HG03045 (cell line): ENCODE measurements around the gene STYK1.
"Not testable (repeated sequence)": the region's sequence is repeated elsewhere in the genome, so short reads cannot be mapped to it uniquely, and the experiment has no call there.

ENCODE experiments used
- ATAC-seq: cut with Tn5 transposase; IDR thresholded peaks from one replicate; pipeline ENCODE4 v1.9.1; 2021; ENCODE audit warnings: mild to moderate bottlenecking, moderate library complexity; ENCODE audit not compliant: unreplicated experiment

STYK1 gene

DNA sequence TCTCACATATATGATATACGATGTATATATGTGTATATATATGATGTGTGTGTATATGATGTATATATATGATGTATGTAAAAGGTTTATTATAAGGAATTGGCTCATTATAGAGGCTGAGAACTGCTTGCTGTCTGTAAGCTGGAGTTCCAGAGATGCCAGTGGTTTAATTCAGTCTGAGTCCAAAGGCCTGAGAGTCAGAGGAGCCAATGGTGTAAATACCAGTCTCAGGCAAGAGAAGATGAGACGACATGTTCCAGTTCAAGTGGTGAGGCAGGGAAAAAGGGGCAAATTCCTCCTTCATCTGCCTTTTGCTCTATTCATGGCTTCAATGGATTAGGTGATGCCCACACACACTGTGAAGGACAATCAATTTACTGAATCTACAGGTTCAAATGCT lies 17.1 kb upstream of the STYK1 start:
- ATAC-seq = no peak

DNA sequence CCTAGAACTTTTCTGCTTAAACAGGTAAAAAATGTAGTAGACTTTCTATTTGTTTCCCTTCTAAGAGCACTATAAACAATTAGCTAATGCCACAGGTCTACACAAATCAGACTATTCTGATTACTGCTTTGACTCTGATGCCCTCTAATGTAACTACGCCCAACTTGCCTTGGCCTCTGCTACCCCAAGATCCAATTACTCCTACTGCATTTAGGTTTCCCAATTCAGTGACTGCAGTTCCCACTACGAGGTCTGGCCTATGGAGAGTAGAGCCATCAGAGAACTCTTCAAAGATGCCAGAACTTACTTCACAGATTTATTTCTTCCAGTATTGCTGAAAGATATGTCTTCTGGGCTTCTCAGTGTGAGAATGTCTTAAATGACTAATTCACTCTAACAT lies 15.3 kb upstream of the STYK1 start:
- ATAC-seq = no peak

DNA sequence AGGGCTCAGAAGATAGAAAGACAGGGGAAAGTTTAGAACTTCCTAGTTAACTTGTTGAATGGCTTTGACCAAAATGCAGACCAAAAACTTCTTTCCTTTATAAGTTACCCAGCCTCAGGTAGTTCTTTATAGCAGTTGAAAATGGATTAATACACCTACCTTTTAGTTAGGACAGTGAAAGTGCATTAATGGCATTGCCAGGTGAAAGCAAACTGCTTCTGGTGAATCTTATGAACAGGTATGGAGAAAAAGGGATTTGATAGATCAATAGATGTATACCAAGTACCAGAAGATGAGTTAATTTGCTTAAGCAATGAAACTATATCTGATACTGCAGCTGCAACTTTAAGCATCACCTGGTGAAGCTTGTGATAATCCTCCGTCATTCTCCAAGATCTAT lies 14.2 kb upstream of the STYK1 start:
- ATAC-seq = no peak

- no peak for ATAC-seq
Observed at GRCh38 chr12:10672231-10672868, 1.5 kb downstream of the STYK1 start.

DNA sequence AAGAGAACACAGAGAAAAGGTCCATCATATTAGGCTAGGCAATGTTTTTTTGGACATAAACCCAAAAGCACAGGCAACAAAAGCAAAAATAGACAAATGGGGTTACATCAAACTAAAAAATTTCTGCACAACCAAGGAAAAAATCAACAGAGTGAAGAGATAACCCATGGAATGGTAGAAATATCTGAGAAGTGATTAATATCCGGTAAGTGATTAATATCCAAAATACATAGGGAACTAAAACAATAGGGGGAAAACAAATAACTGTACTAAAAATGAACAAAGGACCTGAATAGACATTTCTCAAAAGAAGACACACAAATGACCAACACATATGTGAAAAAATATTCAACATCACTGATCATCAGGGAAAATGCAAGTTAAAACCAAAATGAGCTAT lies 4.3 kb downstream of the STYK1 start:
- no peak for ATAC-seq

- no peak for ATAC-seq
Observed at GRCh38 chr12:10668526-10668925, 5.3 kb downstream of the STYK1 start.

DNA sequence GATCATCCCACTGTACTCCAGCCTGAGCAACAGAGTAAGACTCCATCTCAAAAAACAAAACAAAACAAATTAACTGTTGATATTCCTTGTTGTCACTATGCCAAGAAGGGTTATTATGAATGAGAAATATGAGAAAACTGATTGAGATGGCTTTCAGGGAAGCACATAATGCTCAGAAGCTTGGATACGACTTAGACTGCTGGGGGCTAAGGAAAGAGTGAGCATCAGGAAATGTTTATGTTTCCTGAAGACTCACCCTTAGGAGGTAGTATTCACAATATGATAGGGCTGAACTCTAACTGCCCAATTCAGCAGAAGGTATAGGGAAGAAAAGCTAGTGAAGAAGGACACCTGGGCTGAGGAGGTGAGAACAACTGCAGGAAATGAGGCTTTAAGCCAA lies 6.3 kb downstream of the STYK1 start:
- no peak for ATAC-seq

- ATAC-seq = no peak
Observed at GRCh38 chr12:10664499-10664898, 9.4 kb downstream of the STYK1 start.

DNA sequence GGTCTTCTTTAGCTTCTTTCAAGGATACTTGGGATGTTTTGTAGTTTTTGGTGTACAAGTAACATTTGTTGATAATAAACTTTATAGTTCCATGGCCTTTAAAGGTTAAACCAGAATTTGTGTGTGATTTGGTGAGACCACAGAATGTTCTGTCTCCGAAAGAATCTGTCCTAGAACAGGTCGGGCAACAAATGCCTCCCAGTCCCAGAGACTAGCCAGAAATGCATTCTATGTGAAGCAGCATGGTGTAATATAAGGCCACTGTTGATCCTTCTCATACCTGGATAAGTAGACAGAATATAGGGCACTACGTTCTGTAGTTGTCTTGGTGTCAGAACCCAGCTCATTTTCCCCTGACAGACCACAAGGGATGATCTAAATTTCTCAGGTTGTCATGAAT lies 10.0 kb downstream of the STYK1 start:
- no peak for ATAC-seq

GRCh38 chr12:10661338-10661737 lies 12.5 kb downstream of the STYK1 start:
- no peak for ATAC-seq

DNA sequence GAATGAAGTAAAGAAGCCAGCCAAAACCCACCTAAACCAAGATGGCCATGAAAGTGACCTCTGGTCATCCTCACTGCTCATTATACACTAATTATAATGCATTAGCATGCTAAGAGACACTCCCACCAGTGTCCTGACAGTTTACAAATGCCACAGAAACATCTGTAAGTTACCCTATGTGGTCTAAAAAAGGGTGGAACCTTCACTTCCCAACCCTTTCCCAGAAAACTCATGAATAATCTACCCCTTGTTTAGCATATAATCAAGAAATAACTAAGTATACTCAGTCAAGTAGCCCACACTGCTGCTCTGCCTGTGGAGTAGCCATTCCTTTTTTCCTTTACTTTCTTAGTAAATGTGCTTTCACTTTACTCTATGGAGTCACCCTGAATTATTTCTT lies 19.8 kb downstream of the STYK1 start:
- no peak for ATAC-seq

GRCh38 chr12:10652192-10652591 lies 21.7 kb downstream of the STYK1 start:
- ATAC-seq = no peak

- ATAC-seq = not testable (repeated sequence)
Observed at GRCh38 chr12:10646576-10646975, 27.3 kb downstream of the STYK1 start.

DNA sequence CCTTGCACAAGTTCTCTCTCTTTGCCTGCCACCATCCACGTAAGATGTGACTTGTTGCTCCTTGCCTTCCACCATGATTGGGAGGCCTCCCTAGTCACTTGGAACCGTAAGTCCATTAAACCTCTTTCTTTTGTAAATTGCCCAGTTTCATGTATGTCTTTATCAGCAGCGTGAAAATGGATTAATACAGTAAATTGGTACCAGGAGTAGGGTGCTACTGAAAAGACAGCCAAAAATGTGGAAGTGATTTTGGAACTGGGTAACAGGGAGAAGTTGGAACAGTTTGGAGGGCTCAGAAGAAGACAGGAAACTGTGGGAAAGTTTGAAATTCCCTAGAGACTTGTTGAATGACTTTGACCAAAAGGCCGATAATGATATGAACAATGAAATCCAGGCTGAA lies 27.9 kb downstream of the STYK1 start:
- no peak for ATAC-seq

GRCh38 chr12:10641735-10642500 lies 31.9 kb downstream of the STYK1 start:
- no peak for ATAC-seq

DNA sequence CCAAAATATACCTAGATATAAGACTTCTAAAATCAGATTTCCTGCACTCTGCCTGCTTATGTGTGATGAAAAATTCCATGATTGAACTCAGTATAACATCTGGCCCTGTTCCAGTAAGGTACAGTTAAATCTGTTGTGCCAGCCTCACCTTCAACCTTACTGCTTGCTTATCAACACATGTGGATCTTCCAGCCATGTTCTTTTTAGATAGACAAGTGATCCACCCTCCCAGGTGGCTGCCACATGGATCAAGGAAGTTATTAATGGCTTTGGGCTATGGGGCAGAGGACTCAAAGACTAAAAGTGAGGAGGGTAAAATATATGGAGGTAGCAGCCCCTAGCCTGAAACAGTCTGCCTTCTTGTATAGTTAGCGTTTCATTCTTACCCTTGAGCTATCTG lies 35.1 kb downstream of the STYK1 start:
- ATAC-seq = no peak

DNA sequence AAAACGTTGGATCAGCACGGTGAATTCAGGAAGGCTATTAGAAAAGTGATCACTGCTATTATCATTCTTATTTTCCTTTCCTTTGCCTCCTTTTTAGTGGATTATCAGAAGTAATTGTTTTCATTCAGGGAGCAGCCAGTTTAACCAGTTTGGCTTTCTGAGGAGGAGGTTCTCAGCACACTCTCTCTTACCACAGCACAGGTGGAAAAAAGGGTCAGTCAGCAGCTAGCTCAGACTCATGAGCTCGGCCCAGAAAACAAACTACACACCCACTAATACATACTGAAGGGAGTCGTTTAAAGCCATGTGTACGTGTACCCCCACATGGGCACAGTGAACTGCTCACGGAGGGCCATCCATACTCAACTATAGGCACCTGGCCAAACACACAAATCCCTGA lies 37.2 kb downstream of the STYK1 start:
- no peak for ATAC-seq

GRCh38 chr12:10636124-10636523 lies 37.7 kb downstream of the STYK1 start:
- no peak for ATAC-seq

DNA sequence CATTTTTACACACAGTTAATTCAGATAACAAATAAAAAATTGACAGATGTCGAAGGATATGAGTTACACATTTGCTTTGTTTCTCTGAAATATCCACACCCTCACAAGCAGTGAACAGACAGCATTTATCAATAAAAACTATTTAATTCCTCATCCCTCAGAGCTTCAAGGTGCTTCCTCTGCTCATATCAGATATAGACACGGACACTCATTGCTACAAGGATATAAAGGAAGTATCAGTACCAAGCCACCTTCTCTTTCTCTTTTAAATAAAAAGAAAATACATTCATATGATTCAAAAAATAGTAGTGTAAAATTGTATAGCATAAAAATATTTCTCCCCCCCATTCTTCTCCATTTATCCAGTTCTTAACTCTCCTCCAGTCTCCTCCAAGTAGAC lies 38.5 kb downstream of the STYK1 start:
- ATAC-seq = no peak

- ATAC-seq = no peak
Observed at GRCh38 chr12:10634427-10634826, 39.4 kb downstream of the STYK1 start.

DNA sequence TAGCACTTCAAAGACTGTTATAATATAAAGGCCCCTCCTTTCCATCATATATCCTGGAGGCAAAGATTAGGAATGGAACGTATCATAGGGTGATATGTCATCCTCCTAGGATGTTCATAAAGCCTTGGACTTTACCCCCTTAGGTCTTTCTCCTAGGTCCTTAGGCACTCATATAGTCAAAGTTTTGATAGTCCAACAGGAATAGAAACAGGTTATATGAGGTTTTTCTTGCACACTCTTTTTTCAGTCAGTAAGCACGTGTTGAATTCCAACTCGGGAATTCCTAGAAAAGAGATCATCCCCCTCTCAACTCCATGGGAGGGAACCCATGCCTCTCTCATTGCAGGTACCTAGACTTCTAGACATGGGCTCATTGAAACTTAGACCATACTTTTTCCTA lies 40.3 kb downstream of the STYK1 start:
- no peak for ATAC-seq

- no peak for ATAC-seq
Observed at GRCh38 chr12:10632226-10632625, 41.6 kb downstream of the STYK1 start.

GRCh38 chr12:10624605-10625004 lies 49.2 kb downstream of the STYK1 start:
- ATAC-seq = no peak
